Measurements from ENCODE around the gene FCGBP. TPM values are rescaled to one million over a fixed set of nuclear protein-coding genes. Genes with fewer than 3 reads are reported as not detected.
"Not testable (repeated sequence)": the region's sequence is repeated elsewhere in the genome, so short reads cannot be mapped to it uniquely, and the experiment has no call there.

The FCGBP gene
- polyA plus RNA-seq, 1 experiment = 0.01 TPM

DNA sequence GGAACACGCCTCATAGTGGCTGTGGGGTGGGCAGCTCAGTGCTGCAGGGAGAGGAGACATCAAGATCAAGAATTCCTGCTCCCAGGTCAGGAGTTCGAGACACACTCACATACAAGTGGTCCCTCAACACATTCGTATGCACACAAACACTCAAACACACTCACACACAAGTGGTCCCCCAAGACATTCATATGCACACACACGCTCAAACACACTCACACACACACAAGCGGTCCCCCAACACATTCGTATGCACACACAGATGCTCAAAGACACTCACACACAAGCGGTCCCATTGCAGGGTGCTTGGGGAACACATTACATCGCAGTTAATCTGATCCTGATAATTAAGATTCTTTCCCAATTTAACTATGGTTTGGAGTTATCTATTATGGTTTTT, 28.2 kb downstream of the FCGBP start:
- no peaks in the 10 kb centered on the region for H3K36me3 ChIP-seq (ENCODE audit: control insufficient read depth, insufficient read depth, low read length)
- CTCF ChIA-PET = no interaction called here
- H3K27me3 ChIP-seq (ENCODE audit: control insufficient read depth, insufficient read depth, low read length) = no peaks in the 10 kb centered on the region; the same call in 1 of the 2 replicates
- DNase-seq (ENCODE audit: low read depth) = no peak
- no peak overlapping the region for H3K4me3 ChIP-seq (ENCODE audit: low read depth, low read length)
- POLR2A ChIA-PET = no interaction called here
- TF ChIP-seq, protein P1, sequence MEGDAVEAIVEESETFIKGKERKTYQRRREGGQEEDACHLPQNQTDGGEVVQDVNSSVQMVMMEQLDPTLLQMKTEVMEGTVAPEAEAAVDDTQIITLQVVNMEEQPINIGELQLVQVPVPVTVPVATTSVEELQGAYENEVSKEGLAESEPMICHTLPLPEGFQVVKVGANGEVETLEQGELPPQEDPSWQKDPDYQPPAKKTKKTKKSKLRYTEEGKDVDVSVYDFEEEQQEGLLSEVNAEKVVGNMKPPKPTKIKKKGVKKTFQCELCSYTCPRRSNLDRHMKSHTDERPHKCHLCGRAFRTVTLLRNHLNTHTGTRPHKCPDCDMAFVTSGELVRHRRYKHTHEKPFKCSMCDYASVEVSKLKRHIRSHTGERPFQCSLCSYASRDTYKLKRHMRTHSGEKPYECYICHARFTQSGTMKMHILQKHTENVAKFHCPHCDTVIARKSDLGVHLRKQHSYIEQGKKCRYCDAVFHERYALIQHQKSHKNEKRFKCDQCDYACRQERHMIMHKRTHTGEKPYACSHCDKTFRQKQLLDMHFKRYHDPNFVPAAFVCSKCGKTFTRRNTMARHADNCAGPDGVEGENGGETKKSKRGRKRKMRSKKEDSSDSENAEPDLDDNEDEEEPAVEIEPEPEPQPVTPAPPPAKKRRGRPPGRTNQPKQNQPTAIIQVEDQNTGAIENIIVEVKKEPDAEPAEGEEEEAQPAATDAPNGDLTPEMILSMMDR (IDR thresholded peaks at IDR 0.05; ENCODE audit: insufficient read depth, low read depth, low read length) = no peak

DNA sequence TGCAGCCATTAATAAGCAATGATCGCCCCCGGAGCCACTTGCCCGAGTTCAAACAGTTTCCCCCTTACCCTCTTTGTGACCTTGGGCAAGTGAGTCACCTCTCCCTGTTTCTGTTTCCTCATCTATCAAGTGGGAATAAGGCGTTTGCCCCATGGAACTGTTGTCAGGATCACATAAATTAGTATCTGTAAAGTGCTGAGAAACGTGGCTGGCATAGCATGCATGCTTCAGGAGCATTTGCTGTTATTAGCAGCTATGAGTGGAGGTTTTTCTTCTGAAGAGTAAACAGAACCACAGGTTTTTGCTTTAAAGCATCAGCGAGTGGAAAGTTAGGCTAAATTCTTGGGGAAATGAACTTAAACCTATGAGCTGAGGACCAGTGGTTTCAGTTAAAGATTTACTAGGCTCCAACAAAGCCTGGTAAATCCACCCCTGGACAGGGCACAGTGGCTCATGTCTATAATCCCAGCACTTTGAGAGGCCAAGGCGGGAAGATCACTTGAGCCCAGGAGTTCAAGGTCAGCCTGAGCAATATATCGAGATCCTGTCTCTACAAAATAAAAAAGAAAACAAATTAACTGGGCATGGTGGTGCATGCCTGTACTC, 30.8 kb downstream of the FCGBP start:
- CTCF ChIA-PET; DNase-seq (ENCODE audit: low read depth); H3K36me3 ChIP-seq (ENCODE audit: control insufficient read depth, insufficient read depth, low read length); H3K27me3 ChIP-seq (ENCODE audit: control insufficient read depth, insufficient read depth, low read length); H3K4me3 ChIP-seq (ENCODE audit: low read depth, low read length); POLR2A ChIA-PET: not testable (repeated sequence)

DNA sequence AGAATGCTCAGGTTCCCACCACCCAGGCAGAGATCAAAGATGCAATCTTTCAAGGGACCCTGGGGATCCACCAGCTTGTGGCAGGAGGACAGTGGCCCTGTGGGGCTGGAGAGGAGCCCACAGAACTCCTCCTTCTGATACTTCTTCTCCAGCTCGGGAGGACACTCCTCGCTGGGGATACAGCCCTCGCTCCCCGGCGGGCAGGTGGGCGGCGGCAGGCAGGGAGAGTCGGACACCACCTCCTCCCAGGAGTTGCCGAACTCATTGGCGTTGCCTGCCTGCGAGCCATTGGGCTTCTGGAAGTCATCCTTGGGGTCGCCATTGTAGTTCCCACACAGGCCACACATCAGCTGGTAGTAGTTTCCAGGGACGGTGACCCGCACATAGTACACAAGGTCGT, 32.1 kb downstream of the FCGBP start:
- CTCF ChIA-PET; H3K36me3 ChIP-seq (ENCODE audit: control insufficient read depth, insufficient read depth, low read length); H3K27me3 ChIP-seq (ENCODE audit: control insufficient read depth, insufficient read depth, low read length); H3K4me3 ChIP-seq (ENCODE audit: low read depth, low read length); POLR2A ChIA-PET; DNase-seq (ENCODE audit: low read depth): not testable (repeated sequence)

DNA sequence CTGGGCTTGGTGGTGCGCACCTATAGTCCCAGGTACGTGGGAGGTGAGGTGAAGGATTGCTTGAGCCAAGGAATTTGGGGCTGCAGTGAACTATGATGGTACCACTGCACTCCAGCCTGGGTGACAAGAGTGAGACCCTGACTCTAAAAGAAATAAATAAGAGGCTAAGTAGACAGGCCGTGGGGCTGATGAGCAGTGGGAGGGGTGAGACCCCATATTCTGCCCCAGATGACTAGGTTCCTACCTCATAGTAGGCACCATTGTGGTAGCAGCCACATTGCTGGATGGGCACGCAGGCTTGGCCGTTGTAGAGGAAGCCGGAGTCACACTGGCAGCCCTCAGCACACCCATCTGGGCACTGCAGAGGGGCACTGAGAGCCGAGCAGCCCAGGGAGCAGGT, 32.8 kb downstream of the FCGBP start:
- H3K4me3 ChIP-seq (ENCODE audit: low read depth, low read length); H3K36me3 ChIP-seq (ENCODE audit: control insufficient read depth, insufficient read depth, low read length); H3K27me3 ChIP-seq (ENCODE audit: control insufficient read depth, insufficient read depth, low read length); CTCF ChIA-PET; DNase-seq (ENCODE audit: low read depth); POLR2A ChIA-PET: not testable (repeated sequence)

DNA sequence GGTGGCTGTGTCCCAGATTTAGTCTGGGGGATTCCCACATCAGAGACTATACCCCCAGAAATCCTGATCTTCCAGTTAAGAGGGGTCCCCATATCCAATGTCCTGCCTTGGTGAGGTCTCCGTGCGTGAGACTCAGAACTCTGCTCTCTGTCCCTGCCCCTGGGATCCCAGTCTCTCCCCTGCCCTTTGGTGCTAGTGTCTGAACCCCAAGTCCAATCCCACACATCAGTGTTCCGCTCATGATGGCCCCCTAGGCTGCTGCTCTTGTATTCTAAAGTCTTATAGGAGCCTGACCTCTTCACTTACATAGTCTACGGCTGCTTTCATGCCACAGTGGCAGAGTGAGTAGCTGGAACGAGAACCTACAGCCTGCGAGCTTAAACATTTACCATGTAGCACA, 35.6 kb downstream of the FCGBP start:
- H3K27me3 ChIP-seq (ENCODE audit: control insufficient read depth, insufficient read depth, low read length); H3K4me3 ChIP-seq (ENCODE audit: low read depth, low read length); POLR2A ChIA-PET; DNase-seq (ENCODE audit: low read depth); H3K36me3 ChIP-seq (ENCODE audit: control insufficient read depth, insufficient read depth, low read length); CTCF ChIA-PET: not testable (repeated sequence)

DNA sequence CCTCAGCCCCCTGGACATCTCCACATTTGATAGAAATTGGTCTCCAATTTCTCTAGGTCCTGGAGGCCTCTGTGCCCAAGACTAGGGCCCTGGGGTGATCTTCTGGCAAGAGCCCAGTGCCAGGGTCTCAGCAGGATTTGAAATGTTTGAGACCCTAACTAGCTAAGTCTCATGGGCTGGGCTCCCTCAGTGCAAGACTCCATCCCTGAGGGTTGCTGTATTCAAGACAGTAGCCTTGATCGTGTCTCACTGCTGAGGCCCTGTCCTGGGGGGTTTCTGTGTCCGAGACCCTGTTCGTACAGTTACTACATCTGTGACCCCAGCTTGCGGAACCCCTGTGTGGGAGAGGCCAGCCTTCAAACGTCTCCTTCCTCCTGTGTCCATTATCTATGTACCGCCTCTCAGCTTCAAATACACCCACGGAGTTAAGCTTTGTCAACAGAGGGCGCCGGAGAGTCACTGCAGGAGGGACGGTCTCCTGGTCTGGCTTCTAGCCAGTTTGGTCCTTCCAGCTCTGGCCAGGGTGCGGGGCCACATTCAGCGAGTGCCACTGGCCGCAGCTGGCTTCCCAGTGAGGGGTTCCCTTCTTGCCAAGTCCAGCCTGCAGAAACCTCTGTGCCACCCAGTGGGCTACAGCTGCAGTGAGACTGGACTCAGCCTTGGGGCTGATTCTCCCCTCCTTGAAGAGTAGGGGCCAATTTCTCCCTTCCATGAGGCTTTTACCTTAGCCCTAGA, 36.8 kb downstream of the FCGBP start:
- CTCF ChIA-PET, POLR2A ChIA-PET: not testable (repeated sequence)

DNA sequence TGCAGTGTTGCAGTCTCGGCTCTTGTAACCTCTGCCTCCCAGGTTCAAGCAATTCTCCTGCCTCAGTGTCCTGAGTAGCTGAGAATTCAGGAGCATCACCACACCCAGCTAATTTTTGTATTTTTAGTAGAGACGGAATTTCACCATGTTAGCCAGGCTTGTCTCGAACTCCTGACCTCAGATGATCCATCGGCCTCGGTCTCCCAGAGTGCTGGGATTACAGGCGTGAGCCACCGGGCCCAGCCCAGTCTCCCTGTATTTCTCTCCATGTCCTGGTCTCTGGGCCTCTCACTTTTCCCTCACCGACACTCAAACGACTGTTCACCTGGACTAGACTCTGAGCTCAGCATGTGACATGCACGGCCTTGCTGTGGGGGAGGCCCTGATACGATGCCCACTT, 39.3 kb downstream of the FCGBP start:
- H3K27me3 ChIP-seq (ENCODE audit: control insufficient read depth, insufficient read depth, low read length); H3K4me3 ChIP-seq (ENCODE audit: low read depth, low read length); CTCF ChIA-PET; POLR2A ChIA-PET; DNase-seq (ENCODE audit: low read depth); H3K36me3 ChIP-seq (ENCODE audit: control insufficient read depth, insufficient read depth, low read length): not testable (repeated sequence)

More for the DNA sequence above, 36.8 kb downstream of the FCGBP start:
- H3K36me3 ChIP-seq (ENCODE audit: control insufficient read depth, insufficient read depth, low read length); H3K4me3 ChIP-seq (ENCODE audit: low read depth, low read length); H3K27me3 ChIP-seq (ENCODE audit: control insufficient read depth, insufficient read depth, low read length); DNase-seq (ENCODE audit: low read depth): not testable (repeated sequence)

DNA sequence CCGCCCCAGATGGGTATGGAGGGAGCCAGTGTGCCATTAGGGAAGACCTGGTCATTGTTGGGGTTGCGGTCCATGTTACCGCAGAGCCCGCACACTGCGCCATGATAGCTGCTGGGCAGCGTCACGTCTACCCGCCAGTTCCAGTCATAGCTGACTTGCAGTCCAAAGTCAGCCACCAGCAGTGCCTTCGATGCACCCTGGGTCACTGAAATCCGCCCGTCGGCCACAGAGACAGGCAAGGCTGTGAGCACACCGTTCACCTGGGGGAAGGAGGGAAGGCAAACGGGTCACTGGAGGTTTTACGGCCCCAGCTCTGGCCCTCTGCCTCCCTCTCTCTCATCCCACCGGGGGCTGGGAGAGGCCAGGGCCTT, 40.2 kb downstream of the FCGBP start:
- POLR2A ChIA-PET; H3K36me3 ChIP-seq (ENCODE audit: control insufficient read depth, insufficient read depth, low read length); H3K4me3 ChIP-seq (ENCODE audit: low read depth, low read length); CTCF ChIA-PET; DNase-seq (ENCODE audit: low read depth); H3K27me3 ChIP-seq (ENCODE audit: control insufficient read depth, insufficient read depth, low read length): not testable (repeated sequence)

DNA sequence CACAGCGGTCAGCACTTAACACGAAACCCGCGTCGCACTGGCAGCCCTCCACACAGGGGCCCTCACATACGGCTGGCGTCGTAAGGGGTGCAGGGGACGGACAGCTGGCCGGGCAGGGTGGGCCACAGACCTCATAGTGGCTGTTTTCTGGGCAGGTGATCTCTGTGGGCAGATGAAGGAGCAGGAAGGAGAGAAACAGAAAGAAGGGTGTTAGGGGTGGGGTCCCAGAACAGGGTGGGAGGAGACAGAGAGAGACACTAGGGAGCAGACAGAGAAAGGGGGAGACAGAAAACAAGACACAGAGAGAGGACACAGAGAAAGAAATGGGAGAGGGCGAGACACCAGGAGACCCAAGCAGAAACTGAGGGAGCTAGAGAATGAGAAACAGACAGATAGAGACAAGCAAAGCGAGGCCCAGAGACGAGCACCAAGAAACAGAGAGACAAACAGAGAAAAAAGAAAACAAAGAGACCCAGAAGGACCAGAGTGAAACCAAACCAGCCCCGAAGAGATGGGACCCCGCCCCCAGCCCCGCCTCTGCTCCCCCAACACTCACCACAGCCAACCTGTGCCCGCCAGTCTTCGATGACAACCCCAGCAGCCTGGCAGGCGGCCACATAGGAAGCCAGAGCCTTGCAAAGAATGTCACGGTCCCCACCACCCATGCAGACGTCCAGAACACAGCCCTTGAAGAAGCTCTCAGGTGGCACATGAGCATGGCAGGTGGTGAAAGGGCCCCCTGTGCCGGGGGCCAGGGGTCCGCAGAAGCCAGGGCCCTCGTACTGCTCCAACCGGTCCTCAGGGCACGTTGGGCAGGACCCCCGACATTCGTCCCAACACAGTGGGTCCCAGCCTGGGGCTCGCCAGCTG, 40.8 kb downstream of the FCGBP start:
- H3K36me3 ChIP-seq (ENCODE audit: control insufficient read depth, insufficient read depth, low read length); DNase-seq (ENCODE audit: low read depth); H3K4me3 ChIP-seq (ENCODE audit: low read depth, low read length); CTCF ChIA-PET; H3K27me3 ChIP-seq (ENCODE audit: control insufficient read depth, insufficient read depth, low read length); POLR2A ChIA-PET: not testable (repeated sequence)

DNA sequence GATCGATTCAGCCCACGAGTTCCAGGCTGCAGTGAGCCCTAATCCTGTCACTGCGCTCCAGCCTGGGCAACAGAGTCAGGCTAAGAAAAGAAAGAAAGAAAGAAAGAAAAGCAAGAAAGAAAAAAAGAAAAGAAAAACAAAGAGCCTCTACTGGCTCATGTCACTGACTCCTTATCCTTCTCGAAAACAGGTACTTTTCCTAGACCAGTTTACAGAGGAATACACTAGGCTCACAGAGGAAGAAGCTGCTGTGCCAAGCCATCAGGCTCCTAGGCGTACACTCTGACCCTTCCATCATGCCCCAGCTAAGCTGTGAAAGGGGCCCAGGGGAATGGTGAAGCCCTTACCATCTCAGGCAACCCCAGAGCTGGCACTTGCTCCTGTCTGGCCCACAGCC, 41.9 kb downstream of the FCGBP start:
- H3K4me3 ChIP-seq (ENCODE audit: low read depth, low read length); H3K36me3 ChIP-seq (ENCODE audit: control insufficient read depth, insufficient read depth, low read length); H3K27me3 ChIP-seq (ENCODE audit: control insufficient read depth, insufficient read depth, low read length); POLR2A ChIA-PET; CTCF ChIA-PET; DNase-seq (ENCODE audit: low read depth): not testable (repeated sequence)

DNA sequence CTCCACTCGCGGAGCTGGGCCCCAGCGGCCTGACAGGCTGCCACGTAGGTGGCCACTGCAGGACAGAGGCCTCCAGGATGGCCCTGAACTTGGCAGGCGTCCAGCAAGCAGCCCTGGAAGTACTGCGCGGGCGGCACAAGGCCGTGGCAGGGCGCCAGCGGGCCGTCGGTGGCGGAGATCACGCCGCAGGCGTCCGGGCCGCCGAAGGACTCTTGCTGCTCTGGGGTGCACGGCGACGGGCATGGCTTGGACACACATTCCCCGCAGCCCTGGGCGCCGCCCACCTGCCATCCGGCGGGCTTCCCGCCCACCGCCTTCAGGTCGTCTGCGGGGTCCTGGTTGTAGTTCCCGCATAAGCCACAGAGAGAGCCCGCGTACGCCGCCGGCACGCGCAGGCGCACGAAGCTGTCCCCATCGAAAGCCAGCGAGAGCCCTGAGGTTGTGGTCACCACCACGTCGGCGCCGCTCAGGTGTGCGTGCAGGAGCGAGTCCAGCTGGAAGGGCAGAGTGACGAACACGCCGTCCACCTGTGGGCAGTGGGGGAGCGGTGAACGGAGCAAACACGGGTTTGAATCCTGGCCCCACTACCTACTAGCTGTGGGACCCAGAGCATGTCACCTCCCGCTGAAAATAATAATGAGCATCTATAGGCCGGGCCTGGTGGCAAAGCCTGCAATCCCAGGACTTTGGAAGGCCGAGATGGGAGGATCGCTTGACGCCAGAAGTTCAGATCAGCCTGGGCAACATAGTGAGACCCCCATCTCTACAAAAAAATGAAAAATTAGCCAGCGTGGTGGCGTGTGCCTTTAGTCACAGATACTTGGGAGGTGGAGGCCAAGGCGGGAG, 42.6 kb downstream of the FCGBP start:
- POLR2A ChIA-PET; H3K4me3 ChIP-seq (ENCODE audit: low read depth, low read length); DNase-seq (ENCODE audit: low read depth); H3K36me3 ChIP-seq (ENCODE audit: control insufficient read depth, insufficient read depth, low read length); H3K27me3 ChIP-seq (ENCODE audit: control insufficient read depth, insufficient read depth, low read length); CTCF ChIA-PET: not testable (repeated sequence)

Measured in BJ (cell line).